CD14-positive monocyte (primary cell): Measurements from ENCODE around the gene CMYA5. TPM values are rescaled to one million over a fixed set of nuclear protein-coding genes. Genes with fewer than 3 reads are reported as not detected.

Experiments
- DNase-seq, 3 donors: peaks; one replicate each; pipeline ENCODE4 v3.0.0-alpha.2; 2011 to 2022
- H2AFZ ChIP-seq: 2 replicates; pipeline ENCODE4 v1.6.0; 2012; ENCODE audit warnings: mild to moderate bottlenecking, low read depth, low read length, inconsistent platforms; ENCODE audit not compliant: insufficient read depth, poor library complexity, severe bottlenecking
- H3K27ac ChIP-seq, 2 donors: 1 replicate in 1 of 2; 2 replicates in 1 of 2; pipeline ENCODE4 v1.5.1; 2012 to 2013; ENCODE audit warnings: low read length in 2 of 2, control low read depth in 1 of 2, inconsistent platforms in 1 of 2, low read depth in 1 of 2, mild to moderate bottlenecking in 1 of 2
- H3K27me3 ChIP-seq, 2 donors: one replicate each; pipeline versions ENCODE4 v1.6.0 to v1.6.1; 2011 to 2013; ENCODE audit warnings: low read length in 2 of 2; ENCODE audit not compliant: control insufficient read depth in 2 of 2, insufficient read depth in 2 of 2
- H3K36me3 ChIP-seq, 2 donors: replicated peaks in 1 of 2; 1 replicate in 1 of 2; 2 replicates in 1 of 2; pipeline versions ENCODE4 v1.5.1 to v1.6.1; 2012 to 2013; ENCODE audit warnings: low read length in 2 of 2, control low read depth in 1 of 2, inconsistent platforms in 1 of 2, mild to moderate bottlenecking in 1 of 2; ENCODE audit not compliant: insufficient read depth in 2 of 2, control insufficient read depth in 1 of 2
- H3K4me1 ChIP-seq, 2 donors: 1 replicate in 1 of 2; 2 replicates in 1 of 2; pipeline versions ENCODE4 v1.5.1 to v1.6.1; 2012 to 2013; ENCODE audit warnings: low read length in 2 of 2, control low read depth in 1 of 2, inconsistent platforms in 1 of 2, mild to moderate bottlenecking in 1 of 2, moderate library complexity in 1 of 2; ENCODE audit not compliant: insufficient read depth in 2 of 2, control insufficient read depth in 1 of 2
- H3K4me2 ChIP-seq: replicated peaks from 2 replicates; pipeline ENCODE3; 2012; ENCODE audit warnings: low read length, moderate library complexity, mild to moderate bottlenecking; ENCODE audit not compliant: poor library complexity, severe bottlenecking; ENCODE audit errors: extremely low read depth
- H3K4me3 ChIP-seq, 3 experiments: fragments of 200-600 bp in 1 of 3; sonication (generic) in 1 of 3; replicated peaks in 1 of 3; 1 replicate in 2 of 3; 2 replicates in 1 of 3; pipeline ENCODE4 v1.5.1; 2011 to 2013; ENCODE audit warnings: low read length in 3 of 3, mild to moderate bottlenecking in 3 of 3, control low read depth in 2 of 3, low read depth in 2 of 3, inconsistent platforms in 1 of 3, moderate library complexity in 1 of 3
- H3K79me2 ChIP-seq: 2 replicates; pipeline ENCODE4 v1.6.0; 2012; ENCODE audit warnings: mild to moderate bottlenecking, control low read depth, inconsistent platforms, low read length, moderate library complexity; ENCODE audit not compliant: insufficient read depth
- H3K9ac ChIP-seq: 2 replicates; pipeline ENCODE4 v1.6.0; 2017; ENCODE audit warnings: low read length, mild to moderate bottlenecking; ENCODE audit not compliant: insufficient read depth, poor library complexity, severe bottlenecking
- H3K9me3 ChIP-seq, 2 donors: replicated peaks in 1 of 2; 1 replicate in 1 of 2; 2 replicates in 1 of 2; pipeline versions ENCODE4 v1.5.1 to v1.6.1; 2012 to 2013; ENCODE audit warnings: low read length in 2 of 2, control low read depth in 1 of 2; ENCODE audit not compliant: control insufficient read depth in 1 of 2, insufficient read depth in 1 of 2
- H4K20me1 ChIP-seq: 2 replicates; pipeline ENCODE4 v1.6.0; 2012; ENCODE audit warnings: mild to moderate bottlenecking, low read length, control low read depth, moderate library complexity; ENCODE audit not compliant: insufficient read depth
- H3K27ac Mint-ChIP-seq, 7 donors: one replicate each; pipeline ENCODE4 v1.8.0; 2020; ENCODE audit warnings: mild to moderate bottlenecking in 7 of 7, mixed read lengths in 7 of 7, moderate library complexity in 6 of 7, inconsistent platforms in 2 of 7
- H3K27me3 Mint-ChIP-seq, 3 donors: one replicate each; pipeline ENCODE4 v1.8.0; 2021 to 2022; ENCODE audit warnings: low read depth in 3 of 3, mild to moderate bottlenecking in 3 of 3, mixed read lengths in 3 of 3, moderate library complexity in 3 of 3, inconsistent platforms in 1 of 3
- H3K36me3 Mint-ChIP-seq, 2 donors: one replicate each; pipeline ENCODE4 v1.8.0; 2020; ENCODE audit warnings: mixed read lengths in 2 of 2, inconsistent platforms in 1 of 2, mild to moderate bottlenecking in 1 of 2
- H3K4me1 Mint-ChIP-seq: one replicate; pipeline ENCODE4 v1.8.0; 2020; ENCODE audit warnings: mild to moderate bottlenecking, mixed read lengths
- H3K4me3 Mint-ChIP-seq, 2 donors: one replicate each; pipeline ENCODE4 v1.8.0; 2020; ENCODE audit warnings: mild to moderate bottlenecking in 2 of 2, mixed read lengths in 2 of 2, moderate library complexity in 1 of 2
- H3K9me3 Mint-ChIP-seq, 7 donors: one replicate each; pipeline ENCODE4 v1.8.0; 2020 to 2022; ENCODE audit warnings: mixed read lengths in 7 of 7, mild to moderate bottlenecking in 6 of 7, moderate library complexity in 6 of 7, inconsistent platforms in 2 of 7
- WGBS: methylation state at CpG from one replicate; pipeline ENCODE4 v1.1.5; 2013; ENCODE audit warnings: missing lambda C conversion rate; ENCODE audit not compliant: insufficient coverage; 5-methylcytosine and 5-hydroxymethylcytosine counted together
- intact Hi-C, 2 donors: fragments of 100-400 bp; cut with micrococcal nuclease; formaldehyde crosslinking; loops; one replicate each; pipeline versions ENCODE4 v1.15.0 to v1.15.1; 2023
- polyA plus RNA-seq, 3 donors: library from polyadenylated mRNA; depleted of rRNA in 1 of 3; unstranded in 2 of 3; stranded (reverse) in 1 of 3; fragments of 300-500 nt in 2 of 3; fragments of >200 nt in 1 of 3; fragmentation: Illumina TruSeq in 2 of 3; gene quantifications; 1 replicate in 2 of 3; 2 replicates in 1 of 3; pipeline ENCODE4 v1.2.3, GENCODE V29; 2012 to 2021
- TF ChIP-seq, protein P1 (sequence below): fragments of 200-600 bp; IDR thresholded peaks from one replicate; pipeline ENCODE4 v1.8.0; 2022; ENCODE audit warnings: antibody characterized with exemption, mild to moderate bottlenecking

Gene CMYA5
- polyA plus RNA-seq, 3 donors: 0.01 to 0.17 TPM; not detected in 1

DNA sequence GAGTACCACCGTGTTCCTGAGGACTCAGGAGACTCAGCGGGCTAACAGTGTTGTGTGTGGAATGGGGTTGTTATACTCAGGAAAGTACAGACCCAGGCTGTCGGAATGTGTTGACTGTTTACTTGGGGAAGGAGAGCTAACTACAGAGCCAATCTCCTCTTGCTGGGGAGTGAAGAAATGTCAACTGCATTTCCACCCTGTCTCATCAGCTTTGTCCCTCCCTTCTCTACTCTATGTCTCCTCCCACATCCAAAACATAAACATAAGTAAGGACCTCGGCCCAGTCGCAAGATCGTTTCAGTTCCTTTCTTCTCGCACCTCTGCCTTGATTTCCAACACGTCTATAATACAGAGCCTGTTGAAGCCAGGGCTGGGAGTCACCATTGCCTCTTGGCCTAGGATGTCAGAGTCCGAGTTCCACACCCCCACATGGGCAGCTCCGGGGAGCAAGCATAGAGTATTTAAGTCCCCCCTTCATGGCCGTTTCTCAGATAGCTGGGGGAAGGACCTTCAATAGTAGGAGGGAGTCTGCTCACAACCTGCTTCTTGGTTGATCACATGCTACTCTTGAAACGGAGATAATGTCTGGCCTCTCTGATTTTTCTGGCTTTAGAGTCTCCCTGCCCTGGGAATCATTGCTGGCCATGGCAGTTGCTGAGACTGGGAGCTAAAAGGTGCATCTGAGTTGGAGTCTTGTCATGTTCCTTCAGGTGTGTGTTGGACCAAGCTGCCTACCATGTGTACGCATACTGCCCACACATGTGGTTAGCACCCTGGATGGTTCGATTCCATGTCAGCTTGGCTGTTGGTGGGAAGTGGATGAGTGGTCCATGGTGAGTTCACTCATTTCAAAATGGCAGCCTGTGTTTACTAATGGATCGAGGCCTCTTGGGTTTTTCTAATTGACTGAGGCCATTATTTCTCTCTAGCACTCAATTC lies 154.1 kb downstream of the CMYA5 start:
- no peak overlapping the region for H2AFZ ChIP-seq
- peaks cover 0 to 2% (median 0%) of the 10 kb centered on the region in 7 donors for H3K9me3 Mint-ChIP-seq
- no peaks in the 10 kb centered on the region for H3K79me2 ChIP-seq
- no peak overlapping the region for H3K9ac ChIP-seq
- H3K27me3 Mint-ChIP-seq: peaks cover 3 to 16% (median 4%) of the 10 kb centered on the region in 3 donors
- no peaks in the 10 kb centered on the region for H4K20me1 ChIP-seq
- TF ChIP-seq, protein P1, sequence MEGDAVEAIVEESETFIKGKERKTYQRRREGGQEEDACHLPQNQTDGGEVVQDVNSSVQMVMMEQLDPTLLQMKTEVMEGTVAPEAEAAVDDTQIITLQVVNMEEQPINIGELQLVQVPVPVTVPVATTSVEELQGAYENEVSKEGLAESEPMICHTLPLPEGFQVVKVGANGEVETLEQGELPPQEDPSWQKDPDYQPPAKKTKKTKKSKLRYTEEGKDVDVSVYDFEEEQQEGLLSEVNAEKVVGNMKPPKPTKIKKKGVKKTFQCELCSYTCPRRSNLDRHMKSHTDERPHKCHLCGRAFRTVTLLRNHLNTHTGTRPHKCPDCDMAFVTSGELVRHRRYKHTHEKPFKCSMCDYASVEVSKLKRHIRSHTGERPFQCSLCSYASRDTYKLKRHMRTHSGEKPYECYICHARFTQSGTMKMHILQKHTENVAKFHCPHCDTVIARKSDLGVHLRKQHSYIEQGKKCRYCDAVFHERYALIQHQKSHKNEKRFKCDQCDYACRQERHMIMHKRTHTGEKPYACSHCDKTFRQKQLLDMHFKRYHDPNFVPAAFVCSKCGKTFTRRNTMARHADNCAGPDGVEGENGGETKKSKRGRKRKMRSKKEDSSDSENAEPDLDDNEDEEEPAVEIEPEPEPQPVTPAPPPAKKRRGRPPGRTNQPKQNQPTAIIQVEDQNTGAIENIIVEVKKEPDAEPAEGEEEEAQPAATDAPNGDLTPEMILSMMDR: no peak
- no peaks in the 10 kb centered on the region for H3K4me1 ChIP-seq
- H3K27ac ChIP-seq: no peak overlapping the region
- no peak overlapping the region for H3K4me3 ChIP-seq
- no peaks in the 10 kb centered on the region for H3K36me3 ChIP-seq
- H3K36me3 Mint-ChIP-seq: no peaks in the 10 kb centered on the region
- H3K9me3 ChIP-seq: no peaks in the 10 kb centered on the region
- intact Hi-C loops: no loop called here
- no peak for DNase-seq
- H3K27ac Mint-ChIP-seq: no peak overlapping the region
- no peak overlapping the region for H3K4me3 Mint-ChIP-seq
- no peaks in the 10 kb centered on the region for H3K27me3 ChIP-seq
- no peaks in the 10 kb centered on the region for H3K4me1 Mint-ChIP-seq
- H3K4me2 ChIP-seq: no peak overlapping the region
- 95% methylated on average over 6 of the region's 15 CpGs for WGBS

DNA sequence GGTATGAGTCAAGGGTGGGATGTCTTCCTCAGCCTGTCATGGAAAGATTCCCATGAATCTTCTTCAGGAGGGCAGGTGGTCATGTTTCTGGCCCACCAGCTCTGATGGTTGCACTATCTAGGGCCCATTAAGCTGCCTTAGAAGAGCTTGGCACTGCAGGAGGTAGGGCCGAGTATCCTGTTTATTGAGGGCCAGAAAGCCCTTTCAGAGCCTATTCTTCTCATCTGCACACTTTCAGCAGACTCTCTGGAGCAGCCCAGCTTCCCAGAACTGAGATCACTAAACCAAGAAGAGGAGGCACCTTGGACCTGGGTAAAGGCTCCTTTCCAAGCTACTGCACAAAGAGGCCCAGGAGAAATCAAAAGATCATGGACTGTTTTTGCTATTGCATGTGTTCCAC lies 154.9 kb downstream of the CMYA5 start:
- WGBS: 100% methylated on average over 1 of the region's 1 CpG
- no peaks in the 10 kb centered on the region for H3K27me3 ChIP-seq
- intact Hi-C loops: no loop called here
- H3K9me3 ChIP-seq: no peaks in the 10 kb centered on the region
- H2AFZ ChIP-seq: no peak overlapping the region
- peaks cover 0 to 2% (median 0%) of the 10 kb centered on the region in 7 donors for H3K9me3 Mint-ChIP-seq
- peaks cover 3 to 16% (median 4%) of the 10 kb centered on the region in 3 donors for H3K27me3 Mint-ChIP-seq
- H3K27ac Mint-ChIP-seq: no peak overlapping the region
- H3K4me3 ChIP-seq: no peak overlapping the region
- H3K4me1 ChIP-seq: no peaks in the 10 kb centered on the region
- no peaks in the 10 kb centered on the region for H3K36me3 Mint-ChIP-seq
- no peak overlapping the region for H3K27ac ChIP-seq
- TF ChIP-seq, protein P1: no peak
- no peak for DNase-seq
- H3K4me3 Mint-ChIP-seq: no peak overlapping the region
- H3K4me2 ChIP-seq: no peak overlapping the region
- no peak overlapping the region for H3K9ac ChIP-seq
- H3K36me3 ChIP-seq: no peaks in the 10 kb centered on the region
- no peaks in the 10 kb centered on the region for H4K20me1 ChIP-seq
- no peaks in the 10 kb centered on the region for H3K4me1 Mint-ChIP-seq
- no peaks in the 10 kb centered on the region for H3K79me2 ChIP-seq
